SU-DHL-6 (cell line): ENCODE data around the gene CPAMD8.
A peak's percentile ranks its signal among the peaks of the same experiment; 100 is the strongest.

ENCODE experiments used
- H2AFZ ChIP-seq: fragments of 200-600 bp; sonication (generic); 2 replicates; pipeline ENCODE4 v1.6.1; 2014; ENCODE audit warnings: low read depth, mild to moderate bottlenecking, moderate library complexity, mixed read lengths, antibody characterized with exemption, low read length; ENCODE audit not compliant: severe bottlenecking
- H3F3A ChIP-seq: fragments of 200-600 bp; shearing (Covaris generic); 2 replicates; pipeline ENCODE4 v1.6.0; 2016; ENCODE audit warnings: antibody characterized with exemption, mild to moderate bottlenecking; ENCODE audit not compliant: insufficient read depth
- H3K27ac ChIP-seq: fragments of 200-600 bp; sonication (generic); 2 replicates; pipeline ENCODE4 v1.5.1; 2016; ENCODE audit warnings: low read depth, mild to moderate bottlenecking, low read length, moderate library complexity, mixed read lengths
- H3K27me3 ChIP-seq: fragments of 200-600 bp; sonication (generic), shearing (Covaris generic); 2 replicates; pipeline ENCODE4 v1.6.0; 2014; ENCODE audit warnings: mild to moderate bottlenecking, low read length
- H3K36me3 ChIP-seq: fragments of 200-600 bp; sonication (generic); 2 replicates; pipeline ENCODE4 v1.6.1; 2014; ENCODE audit warnings: mild to moderate bottlenecking, low read length, mixed read lengths
- H3K4me2 ChIP-seq: fragments of 300-600, 200-600 bp; shearing (Covaris generic), sonication (generic); 2 replicates; pipeline ENCODE4 v1.6.0; 2014; ENCODE audit warnings: low read length, low read depth, mild to moderate bottlenecking; ENCODE audit not compliant: poor library complexity, severe bottlenecking
- H3K4me3 ChIP-seq: fragments of 200-600 bp; sonication (generic); 2 replicates; pipeline ENCODE4 v1.5.1; 2014; ENCODE audit warnings: antibody characterized with exemption, low read length, mild to moderate bottlenecking, mixed read lengths; ENCODE audit not compliant: insufficient read depth, poor library complexity, severe bottlenecking
- H3K79me2 ChIP-seq: fragments of 200-600 bp; sonication (generic); 2 replicates; pipeline ENCODE4 v1.6.1; 2014; ENCODE audit warnings: mild to moderate bottlenecking, low read length, moderate library complexity; ENCODE audit not compliant: insufficient read depth
- H3K9ac ChIP-seq: fragments of 200-600 bp; sonication (generic); 2 replicates; pipeline ENCODE4 v1.7.0; 2014; ENCODE audit warnings: mild to moderate bottlenecking, low read length
- H3K9me2 ChIP-seq: fragments of 200-600 bp; sonication (generic); replicated peaks from 2 replicates; pipeline ENCODE4 v1.6.1; 2014; ENCODE audit warnings: low read length; ENCODE audit not compliant: insufficient read depth
- H3K9me3 ChIP-seq: fragments of 200-600 bp; sonication (generic); 2 replicates; pipeline ENCODE4 v1.6.1; 2014; ENCODE audit warnings: low read length, mixed read lengths; ENCODE audit not compliant: insufficient read depth
- H4K20me1 ChIP-seq: fragments of 200-600 bp; sonication (generic); 2 replicates; pipeline ENCODE4 v1.6.1; 2014; ENCODE audit warnings: low read depth, mild to moderate bottlenecking, antibody characterized with exemption, low read length, moderate library complexity, mixed read lengths
- CTCF ChIP-seq: fragments of 200-600 bp; sonication (generic); IDR thresholded peaks from one replicate; pipeline ENCODE4 v1.5.1; 2017; ENCODE audit warnings: antibody characterized with exemption, mild to moderate bottlenecking, low read length, moderate library complexity; ENCODE audit not compliant: insufficient read depth, poor library complexity, severe bottlenecking
- EZH2phosphoT487 ChIP-seq: fragments of 200-600 bp; sonication (generic), shearing (Covaris generic); conservative IDR thresholded peaks from 2 replicates; pipeline ENCODE4 v1.6.1; 2018; ENCODE audit warnings: mild to moderate bottlenecking, antibody characterized with exemption, low read length, moderate library complexity, mixed read lengths

CPAMD8 gene

GRCh38 chr19:17074634-17075034 is 48.0 kb upstream of the CPAMD8 start:
- Histone ChIP-seq H3K9me2 (no peaks in the 10 kb centered on the region), H3F3A (peaks cover 6% of the 10 kb centered on the region; the same call in 1 of the 2 replicates), H3K9ac (peak overlapping the region; percentile 82), H3K27ac (peak overlapping the region; percentile 85), H3K36me3 (no peaks in the 10 kb centered on the region; the same call in 1 of the 2 replicates), H3K79me2 (peaks cover 91% of the 10 kb centered on the region), H2AFZ (no peak overlapping the region), H3K27me3 (no peaks in the 10 kb centered on the region), H3K9me3 (no peaks in the 10 kb centered on the region), H4K20me1 (peaks cover 5% of the 10 kb centered on the region; the same call in 1 of the 2 replicates), H3K4me2 (peak overlapping the region; percentile 74), H3K4me3 (peak overlapping the region; percentile 65)
- TF ChIP-seq EZH2phosphoT487 (no peak), CTCF (no peak)

DNA sequence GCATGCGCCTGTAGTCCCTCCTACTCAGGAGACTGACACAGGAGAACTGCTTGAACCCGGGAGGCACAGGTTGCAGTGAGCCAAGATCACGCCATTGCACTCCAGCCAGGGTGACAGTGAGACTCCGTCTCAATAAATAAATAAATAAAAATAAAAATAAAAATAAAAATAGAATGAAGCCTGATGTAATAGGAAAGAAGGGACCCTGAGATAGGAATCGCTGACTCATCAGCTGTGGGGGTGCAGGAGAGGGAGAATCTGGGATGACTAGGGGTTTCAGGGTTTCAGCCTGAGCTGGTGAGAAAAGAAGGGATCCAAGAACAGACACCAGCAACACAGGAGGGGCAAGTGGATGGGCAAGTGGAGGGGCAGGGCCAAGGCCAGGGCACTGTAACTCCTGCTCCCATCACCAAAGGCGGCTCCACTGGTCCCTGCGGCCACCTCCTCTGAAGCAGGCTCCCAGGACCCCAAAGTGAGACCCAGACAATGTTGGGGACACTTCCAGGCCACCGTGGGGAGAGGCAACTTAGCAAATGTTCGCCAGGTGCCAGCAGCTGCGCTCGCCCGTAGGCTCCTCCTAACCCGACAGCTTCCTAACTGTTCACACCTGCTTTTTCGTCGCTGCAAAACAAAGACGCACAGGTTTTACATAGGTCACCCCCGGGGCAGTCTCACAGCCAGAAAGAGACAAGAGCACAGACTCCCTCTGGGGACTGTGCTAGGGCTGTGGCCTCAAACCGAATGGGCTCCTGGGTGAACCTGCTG is 47.4 kb upstream of the CPAMD8 start:
- H3K4me3 ChIP-seq, result peak overlapping the region; percentile 65
- H3K9me3 ChIP-seq, result no peaks in the 10 kb centered on the region
- no peaks in the 10 kb centered on the region for H3K9me2 ChIP-seq
- H4K20me1 ChIP-seq, result peaks cover 5% of the 10 kb centered on the region; the same call in 1 of the 2 replicates
- H3K79me2 ChIP-seq, result peaks cover 87% of the 10 kb centered on the region
- peak overlapping the region; percentile 82 for H3K9ac ChIP-seq
- H3F3A ChIP-seq, result peaks cover 6% of the 10 kb centered on the region; the same call in 1 of the 2 replicates
- no peak for TF ChIP-seq EZH2phosphoT487
- TF ChIP-seq CTCF, result no peak
- H3K27me3 ChIP-seq, result no peaks in the 10 kb centered on the region
- H3K4me2 ChIP-seq, result peak overlapping the region; percentile 74
- no peaks in the 10 kb centered on the region; the same call in 1 of the 2 replicates for H3K36me3 ChIP-seq
- peak overlapping the region; percentile 85 for H3K27ac ChIP-seq
- no peak overlapping the region for H2AFZ ChIP-seq

DNA sequence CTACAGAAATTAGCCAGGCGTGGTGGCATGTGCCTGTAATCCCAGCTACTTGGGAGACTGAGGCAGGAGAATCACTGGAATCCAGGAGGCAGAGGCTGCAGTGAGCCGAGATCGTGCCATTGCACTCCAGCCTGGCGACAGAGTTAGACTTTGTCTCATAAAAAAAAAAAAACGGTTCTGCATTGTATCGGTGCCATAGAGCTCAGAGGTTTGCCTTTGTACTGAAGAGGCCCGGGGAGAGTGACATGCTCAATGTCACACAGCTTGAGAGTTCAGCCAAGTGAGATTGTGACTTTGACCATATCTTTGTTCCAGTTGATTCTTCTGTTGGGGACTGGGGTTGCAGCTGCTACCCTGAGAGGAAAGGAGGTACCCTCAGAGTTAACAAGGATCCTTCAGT is 44.3 kb upstream of the CPAMD8 start:
- Histone ChIP-seq H3K27ac (no peak overlapping the region), H3K27me3 (no peaks in the 10 kb centered on the region), H3K9me2 (no peaks in the 10 kb centered on the region), H4K20me1 (0 out of 2 replicates have a peak, but pooled peaks cover 5% of the 10 kb centered on the region), H3K36me3 (peaks cover 3% of the 10 kb centered on the region; the same call in 1 of the 2 replicates), H3K4me3 (no peak overlapping the region), H3F3A (peaks cover 17% of the 10 kb centered on the region; the same call in 1 of the 2 replicates), H3K79me2 (peaks cover 77% of the 10 kb centered on the region), H3K9ac (no peak overlapping the region), H2AFZ (no peak overlapping the region), H3K4me2 (no peak overlapping the region), H3K9me3 (no peaks in the 10 kb centered on the region)
- TF ChIP-seq EZH2phosphoT487 (no peak), CTCF (no peak)
